GM19035 (cell line): ENCODE results near the gene CUBN.

Source experiments
- ATAC-seq: cut with Tn5 transposase; IDR thresholded peaks from one replicate; pipeline ENCODE4 v1.9.1; 2021; ENCODE audit not compliant: unreplicated experiment

CUBN gene

DNA sequence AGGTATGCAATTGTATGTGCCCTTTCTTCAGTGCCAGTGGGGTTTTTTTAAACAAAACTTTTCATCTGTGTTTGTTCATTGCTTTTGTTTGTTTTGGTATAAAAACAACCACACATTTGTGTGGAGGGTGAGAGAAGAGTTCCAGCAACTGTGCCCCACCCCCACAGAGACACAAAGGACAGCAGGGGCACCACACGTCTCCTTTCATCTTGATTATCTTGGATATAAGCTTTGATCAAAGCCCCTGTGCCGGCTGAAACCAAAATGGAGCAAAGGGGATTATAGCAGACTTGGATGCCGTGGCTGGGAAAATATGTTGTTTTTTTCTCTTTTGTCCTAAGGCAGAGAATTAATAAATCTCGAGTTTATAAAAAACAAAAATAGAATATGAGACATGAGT, 200.5 kb downstream of the CUBN start:
- no peak for ATAC-seq

GRCh38 chr10:16927546-16927945, 202.1 kb downstream of the CUBN start:
- ATAC-seq: no peak

- no peak for ATAC-seq
Measured at GRCh38 chr10:16923726-16924125, 205.9 kb downstream of the CUBN start.

DNA sequence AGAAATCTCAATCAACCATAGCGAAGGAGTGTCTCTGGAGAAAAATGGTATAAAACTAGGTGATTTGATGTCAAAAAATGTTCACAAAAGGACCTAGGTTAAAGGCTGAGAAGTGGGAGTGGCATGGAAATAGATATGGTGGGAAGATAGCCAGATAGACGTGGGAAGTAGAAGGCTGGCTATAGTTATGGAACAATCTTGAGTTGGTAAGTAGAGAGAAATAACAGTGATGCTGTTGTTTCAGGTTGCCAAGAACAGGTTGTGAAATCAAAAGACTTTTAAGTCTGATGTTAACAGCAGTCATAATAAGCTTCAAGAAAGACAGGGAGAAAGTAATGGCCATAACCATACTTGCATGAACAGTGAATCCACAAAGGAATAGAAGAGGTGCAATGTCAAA, 206.3 kb downstream of the CUBN start:
- no peak for ATAC-seq

- no peak for ATAC-seq
Measured at GRCh38 chr10:16919121-16919982, 210.3 kb downstream of the CUBN start.

DNA sequence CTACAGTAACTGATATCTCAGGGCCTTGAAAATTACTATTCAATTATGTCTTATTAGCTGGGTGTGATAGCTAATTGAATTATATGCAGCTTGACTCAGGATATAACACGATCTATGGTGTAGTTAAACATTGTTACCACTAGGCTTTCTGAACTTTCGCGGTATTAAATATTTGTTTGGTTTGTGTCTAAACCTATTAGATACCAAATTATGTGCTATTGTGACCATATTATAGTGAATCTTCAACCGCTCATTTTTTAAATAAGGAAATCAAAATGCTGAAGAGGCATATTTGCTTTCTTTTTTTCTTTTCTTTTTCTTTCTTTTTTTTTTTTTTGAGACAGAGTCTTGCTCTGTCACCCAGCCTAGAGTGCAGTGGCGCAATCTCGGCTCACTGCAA, 213.1 kb downstream of the CUBN start:
- ATAC-seq: no peak

- ATAC-seq: no peak
Measured at GRCh38 chr10:16915300-16915699, 214.3 kb downstream of the CUBN start.

- no peak for ATAC-seq
Measured at GRCh38 chr10:16913266-16913665, 216.3 kb downstream of the CUBN start.

DNA sequence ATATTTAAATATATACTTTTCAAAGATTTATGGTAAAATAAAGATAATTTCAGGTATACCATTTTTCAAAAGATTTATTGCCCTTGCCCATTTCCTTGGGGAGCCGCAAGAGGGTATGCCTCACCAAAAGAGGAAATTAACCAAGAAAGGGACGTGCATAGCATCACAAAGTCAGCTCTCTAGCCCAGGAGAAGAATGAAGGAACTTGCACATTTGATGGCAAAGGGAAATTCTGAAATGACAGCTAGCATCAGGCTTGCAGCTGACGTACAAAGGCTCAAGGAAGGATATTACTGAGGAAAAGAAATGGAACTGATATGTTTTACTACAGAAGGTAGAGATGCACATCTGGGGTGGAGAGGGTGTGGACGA, 218.8 kb downstream of the CUBN start:
- no peak for ATAC-seq

DNA sequence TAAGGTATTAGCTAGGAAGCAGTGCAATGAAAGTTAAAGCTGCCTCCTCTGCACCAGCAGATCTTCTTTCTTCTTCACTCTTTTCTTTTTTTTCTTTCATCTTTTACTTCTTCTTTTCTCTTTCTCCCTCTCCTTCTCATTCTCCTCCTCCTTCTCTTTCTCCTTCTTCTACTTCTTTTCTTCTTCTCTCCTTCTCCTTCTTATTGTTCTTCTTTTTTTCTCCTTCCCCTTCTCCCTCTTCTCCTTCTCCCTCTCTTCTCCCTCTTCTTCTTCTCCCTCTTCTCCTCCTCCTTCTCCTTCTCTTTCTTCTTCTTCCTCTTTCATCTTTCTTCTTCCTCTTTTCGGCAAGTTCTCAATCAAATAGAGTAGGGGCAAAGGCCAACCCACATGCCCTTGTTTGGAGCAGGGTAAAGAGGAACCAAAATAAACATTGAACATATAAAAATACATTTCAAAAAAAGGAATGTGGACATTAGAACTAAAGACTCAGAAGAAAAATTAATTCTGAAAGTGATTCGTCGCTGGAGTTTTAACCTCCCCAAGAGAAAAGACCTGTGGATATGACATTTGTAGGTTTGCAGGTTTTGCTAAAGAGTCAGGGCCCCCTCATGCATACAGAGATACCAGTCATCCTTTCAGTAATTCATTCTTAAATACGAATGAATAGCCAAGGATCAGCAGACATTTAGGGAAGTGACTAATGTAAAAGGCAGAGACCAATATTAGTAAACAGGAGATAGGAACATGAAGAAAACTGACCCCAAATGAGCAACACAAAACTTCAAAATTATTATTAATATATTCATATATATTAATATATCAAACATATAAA, 219.4 kb downstream of the CUBN start:
- no peak for ATAC-seq

- ATAC-seq: no peak
Measured at GRCh38 chr10:16909271-16909767, 220.3 kb downstream of the CUBN start.

- no peak for ATAC-seq
Measured at GRCh38 chr10:16907687-16908086, 221.9 kb downstream of the CUBN start.

- no peak for ATAC-seq
Measured at GRCh38 chr10:16905320-16905719, 224.3 kb downstream of the CUBN start.

DNA sequence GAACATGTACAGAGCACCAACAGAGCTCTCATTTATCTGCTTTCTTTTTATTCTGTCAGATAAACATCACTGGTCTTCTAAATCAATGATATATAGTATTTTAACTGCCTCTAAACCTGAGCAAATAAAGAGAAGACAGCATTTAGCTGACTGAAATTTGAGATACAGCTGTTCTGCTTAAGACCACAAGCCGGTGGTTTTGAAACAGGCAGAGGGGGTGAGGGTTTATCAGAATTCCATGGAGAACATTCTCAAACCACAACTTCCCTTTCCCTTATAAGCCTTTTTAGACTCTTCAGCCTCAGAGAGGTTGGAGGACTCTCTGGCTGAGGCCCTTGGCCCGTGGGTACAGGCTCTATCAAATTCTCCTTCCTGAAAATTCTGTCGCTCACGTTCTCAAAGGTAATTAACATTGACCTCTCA, 225.0 kb downstream of the CUBN start:
- ATAC-seq: no peak

- no peak for ATAC-seq
Measured at GRCh38 chr10:16904049-16904448, 225.6 kb downstream of the CUBN start.

DNA sequence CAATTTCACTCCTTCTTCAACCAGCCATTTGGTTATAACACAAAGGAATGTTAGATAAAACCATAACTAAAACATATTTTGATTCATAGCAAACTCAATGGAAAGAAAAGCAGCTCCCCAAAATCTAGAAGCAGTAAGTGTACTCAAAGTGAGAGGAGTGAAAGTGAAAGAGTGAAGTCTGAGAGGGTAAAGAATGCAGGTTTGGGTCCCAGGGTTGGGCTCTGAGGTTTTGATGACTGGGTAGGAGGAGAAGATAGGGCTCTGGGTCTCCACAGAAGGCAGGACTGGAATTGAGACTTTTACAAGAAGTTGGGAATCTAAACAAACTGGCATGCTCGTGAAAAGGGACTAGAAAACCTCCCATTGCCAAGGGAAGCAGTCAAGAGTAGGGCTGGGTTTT, 227.0 kb downstream of the CUBN start:
- ATAC-seq: no peak

- ATAC-seq: no peak
Measured at GRCh38 chr10:16901106-16901505, 228.5 kb downstream of the CUBN start.

DNA sequence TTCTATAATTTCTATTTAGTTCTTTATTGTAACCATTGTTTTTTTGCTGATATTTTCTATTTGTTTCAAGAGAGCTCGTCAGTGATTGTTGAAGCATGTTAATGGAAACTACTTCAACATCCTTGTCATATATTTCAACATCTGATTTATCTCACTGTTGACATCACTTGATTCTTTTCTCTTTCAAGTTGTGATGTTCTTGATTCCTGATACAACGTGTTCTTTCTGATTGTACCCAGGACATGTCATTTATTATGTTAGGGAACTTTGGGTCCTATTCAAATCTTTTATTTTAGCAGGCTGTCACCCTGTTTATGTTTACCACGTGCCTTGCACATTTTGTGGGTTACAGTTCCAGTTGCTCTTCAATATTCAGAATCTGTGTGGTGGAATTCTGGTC, 232.6 kb downstream of the CUBN start:
- no peak for ATAC-seq

- ATAC-seq: no peak
Measured at GRCh38 chr10:16894821-16895220, 234.8 kb downstream of the CUBN start.

GRCh38 chr10:16893664-16894063, 235.9 kb downstream of the CUBN start:
- no peak for ATAC-seq

GRCh38 chr10:16891375-16892313, 238.0 kb downstream of the CUBN start:
- ATAC-seq: no peak
